Endothelial cell (in vitro differentiated cells): Measurements from ENCODE around the gene S100A6. TPM values are rescaled to one million over a fixed set of nuclear protein-coding genes. Genes with fewer than 3 reads are reported as not detected.

ENCODE experiments used
- DNase-seq: peaks from one replicate; pipeline ENCODE4 v3.0.0; 2021; ENCODE audit warnings: low spot score
- H3K27ac Mint-ChIP-seq: one replicate; pipeline ENCODE4 v1.8.0; 2021; ENCODE audit warnings: mixed read lengths, inconsistent platforms; ENCODE audit not compliant: unreplicated experiment
- H3K27me3 Mint-ChIP-seq: one replicate; pipeline ENCODE4 v1.8.0; 2021; ENCODE audit warnings: mild to moderate bottlenecking, moderate library complexity, mixed read lengths, inconsistent platforms; ENCODE audit not compliant: unreplicated experiment
- H3K36me3 Mint-ChIP-seq: one replicate; pipeline ENCODE4 v1.8.0; 2021; ENCODE audit warnings: mild to moderate bottlenecking, low read depth, mixed read lengths, inconsistent platforms; ENCODE audit not compliant: unreplicated experiment
- H3K4me1 Mint-ChIP-seq: one replicate; pipeline ENCODE4 v1.8.0; 2021; ENCODE audit warnings: mild to moderate bottlenecking, mixed read lengths, inconsistent platforms; ENCODE audit not compliant: unreplicated experiment
- H3K4me3 Mint-ChIP-seq: one replicate; pipeline ENCODE4 v1.8.0; 2021; ENCODE audit warnings: mild to moderate bottlenecking, mixed read lengths, inconsistent platforms; ENCODE audit not compliant: unreplicated experiment
- H3K9me3 Mint-ChIP-seq: one replicate; pipeline ENCODE4 v1.8.0; 2021; ENCODE audit warnings: mixed read lengths, inconsistent platforms; ENCODE audit not compliant: unreplicated experiment
- total RNA-seq: library from RNA; stranded (reverse); fragmentation: NEBNext Ultra II Directional; extraction: Animal tissue kit (Norgen Biotek cat#: 25700); gene quantifications from one replicate; pipeline ENCODE4 v1.2.1, GENCODE V29; 2021; ENCODE audit not compliant: unreplicated experiment
- TF ChIP-seq, protein P1 (sequence below): fragments of 200-600 bp; sonication (generic); IDR thresholded peaks from one replicate; pipeline ENCODE4 v1.5.0; 2021; ENCODE audit warnings: antibody characterized with exemption; ENCODE audit not compliant: unreplicated experiment

Gene S100A6
- total RNA-seq, 1 donor from 2014 or later = 11.9 TPM

DNA sequence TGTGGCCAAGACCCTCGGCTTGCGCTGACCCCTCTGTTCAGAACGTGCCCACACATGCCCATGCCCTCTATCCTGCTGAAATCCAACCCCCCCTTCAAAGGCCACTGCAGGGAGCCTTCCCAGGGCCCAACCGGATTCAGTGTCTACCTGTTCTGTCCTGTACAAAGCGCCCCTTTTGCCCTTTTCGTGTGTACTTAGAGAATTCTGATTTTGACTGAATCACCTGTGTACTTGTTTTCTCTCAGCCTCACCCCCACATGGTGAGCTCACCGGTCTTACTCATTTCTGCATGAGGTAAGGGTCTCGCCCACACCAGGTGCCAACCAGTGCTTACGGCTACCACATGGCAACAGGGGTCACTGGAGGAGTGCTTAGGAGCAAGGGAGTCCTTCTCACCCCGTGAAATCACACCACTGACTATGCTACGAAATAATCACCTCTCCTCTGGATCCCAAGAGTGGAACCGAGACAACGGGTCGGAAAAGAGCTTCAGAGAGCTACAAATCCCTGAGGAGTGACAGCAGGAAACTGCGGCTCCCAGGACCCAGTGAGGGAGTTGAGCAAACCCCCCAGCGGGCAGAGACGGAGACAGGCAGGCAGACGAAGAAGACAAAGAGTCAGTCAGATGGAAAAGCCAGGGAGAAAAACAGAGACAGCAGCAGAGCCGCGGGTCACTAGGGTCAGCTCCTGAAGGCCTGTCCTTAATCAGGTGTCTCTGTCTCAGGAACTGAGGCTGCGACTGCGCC is 32.0 kb upstream of the S100A6 start:
- DNase-seq = no peak
- Mint-ChIP-seq H3K36me3 (no peaks in the 10 kb centered on the region), H3K27ac (peak overlapping the region; percentile 45), H3K4me3 (no peak overlapping the region), H3K27me3 (peaks cover 19% of the 10 kb centered on the region), H3K9me3 (no peaks in the 10 kb centered on the region), H3K4me1 (peaks cover 35% of the 10 kb centered on the region)
- TF ChIP-seq, protein P1, sequence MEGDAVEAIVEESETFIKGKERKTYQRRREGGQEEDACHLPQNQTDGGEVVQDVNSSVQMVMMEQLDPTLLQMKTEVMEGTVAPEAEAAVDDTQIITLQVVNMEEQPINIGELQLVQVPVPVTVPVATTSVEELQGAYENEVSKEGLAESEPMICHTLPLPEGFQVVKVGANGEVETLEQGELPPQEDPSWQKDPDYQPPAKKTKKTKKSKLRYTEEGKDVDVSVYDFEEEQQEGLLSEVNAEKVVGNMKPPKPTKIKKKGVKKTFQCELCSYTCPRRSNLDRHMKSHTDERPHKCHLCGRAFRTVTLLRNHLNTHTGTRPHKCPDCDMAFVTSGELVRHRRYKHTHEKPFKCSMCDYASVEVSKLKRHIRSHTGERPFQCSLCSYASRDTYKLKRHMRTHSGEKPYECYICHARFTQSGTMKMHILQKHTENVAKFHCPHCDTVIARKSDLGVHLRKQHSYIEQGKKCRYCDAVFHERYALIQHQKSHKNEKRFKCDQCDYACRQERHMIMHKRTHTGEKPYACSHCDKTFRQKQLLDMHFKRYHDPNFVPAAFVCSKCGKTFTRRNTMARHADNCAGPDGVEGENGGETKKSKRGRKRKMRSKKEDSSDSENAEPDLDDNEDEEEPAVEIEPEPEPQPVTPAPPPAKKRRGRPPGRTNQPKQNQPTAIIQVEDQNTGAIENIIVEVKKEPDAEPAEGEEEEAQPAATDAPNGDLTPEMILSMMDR = no peak

DNA sequence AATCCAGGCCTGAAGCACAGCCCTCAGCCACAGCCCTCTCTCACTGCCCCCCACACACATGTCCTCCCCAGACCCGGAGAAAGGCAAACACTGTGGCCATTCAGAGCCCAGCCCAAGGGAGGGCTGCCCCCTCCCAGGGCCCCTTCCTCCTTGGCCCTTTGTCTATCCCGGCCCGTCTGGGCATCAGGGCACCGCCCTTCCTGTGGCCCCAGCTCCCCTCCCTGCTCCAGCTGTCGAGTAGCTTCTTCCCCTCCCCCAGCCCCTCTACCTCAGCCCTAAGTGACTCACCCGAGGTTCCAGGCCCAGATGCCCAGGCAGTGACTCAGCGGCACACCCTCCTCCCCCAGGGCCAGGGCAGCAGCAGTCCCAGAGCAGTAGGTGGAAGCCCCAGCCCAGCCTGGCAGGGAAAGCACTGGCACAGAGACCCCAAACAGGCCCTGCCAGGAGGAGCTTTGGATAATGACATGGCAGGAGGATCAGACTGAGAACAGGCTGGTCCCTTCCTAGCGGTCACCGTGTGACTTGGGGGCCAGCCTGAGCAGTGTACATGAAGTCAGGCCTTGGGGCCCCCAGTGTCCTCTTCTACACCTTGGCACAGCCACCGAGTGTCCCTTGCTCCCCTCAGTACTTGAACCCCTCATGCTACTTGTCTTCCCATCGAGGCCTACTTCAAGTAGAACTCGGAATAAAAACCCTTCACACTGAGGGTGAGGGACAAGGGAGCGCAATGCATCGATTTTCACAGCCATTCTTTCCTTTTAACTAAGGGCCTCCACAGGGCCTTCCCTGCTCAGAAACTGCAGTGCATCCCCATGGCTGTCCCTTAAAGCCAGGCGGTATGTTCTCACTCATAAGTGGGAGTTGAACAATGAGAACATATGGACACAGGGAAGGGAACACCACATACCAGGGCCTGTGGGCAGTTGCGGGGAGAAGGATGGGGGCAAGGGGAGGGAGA is 30.9 kb upstream of the S100A6 start:
- no peak overlapping the region for H3K4me3 Mint-ChIP-seq
- H3K4me1 Mint-ChIP-seq = peaks cover 32% of the 10 kb centered on the region
- no peak for DNase-seq
- peaks cover 19% of the 10 kb centered on the region for H3K27me3 Mint-ChIP-seq
- TF ChIP-seq, protein P1 = no peak
- H3K9me3 Mint-ChIP-seq = no peaks in the 10 kb centered on the region
- H3K27ac Mint-ChIP-seq = peak overlapping the region; percentile 81
- no peaks in the 10 kb centered on the region for H3K36me3 Mint-ChIP-seq

DNA sequence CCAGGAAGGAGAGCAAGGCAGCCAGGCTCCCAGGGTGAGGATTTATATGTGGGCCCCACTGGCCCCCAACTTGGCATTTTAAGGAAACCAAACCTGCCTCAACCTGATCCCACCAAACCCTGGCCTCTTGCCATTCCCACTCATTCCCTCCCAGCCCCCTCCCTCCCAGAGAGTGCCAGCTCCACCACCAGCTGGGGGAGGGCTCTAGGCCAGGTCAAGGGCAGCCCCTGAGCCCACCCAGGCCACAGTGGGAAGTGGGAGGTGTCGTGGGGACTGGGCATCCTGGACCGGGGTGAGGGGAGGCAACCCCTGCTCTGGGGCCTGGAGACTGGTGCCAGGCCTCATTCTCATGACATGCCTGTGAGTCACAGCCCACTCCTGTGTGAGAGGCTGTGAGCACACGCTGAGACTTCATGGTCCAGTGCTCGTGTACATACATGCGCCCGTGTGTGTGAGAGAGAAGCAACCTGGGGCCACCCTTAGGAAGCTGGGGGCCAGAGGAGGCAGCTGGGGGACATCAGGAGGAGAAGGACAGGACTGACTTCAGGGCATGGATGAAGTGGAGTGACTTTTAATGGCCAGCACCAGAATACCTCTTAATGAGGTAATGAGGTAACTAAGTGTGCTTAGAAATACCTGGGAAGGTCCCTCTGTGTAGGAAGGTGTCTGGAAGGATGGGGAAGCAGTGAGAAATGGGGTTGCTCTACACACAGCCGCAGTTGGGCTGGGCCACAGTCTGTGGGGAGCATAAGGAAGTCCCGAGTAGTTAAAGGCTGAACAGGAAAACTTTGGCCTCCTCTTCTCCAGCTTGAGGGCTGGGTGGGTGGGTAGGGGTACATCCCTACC is 30.0 kb upstream of the S100A6 start, which contains the start of gene S100A2:
Gene S100A2, minus strand, starts transcription at position 316 of the 846 bp plus-strand sequence. CDS start 1,967 bp downstream, outside the sequence.
- H3K4me1 Mint-ChIP-seq = peaks cover 26% of the 10 kb centered on the region
- H3K36me3 Mint-ChIP-seq = no peaks in the 10 kb centered on the region
- TF ChIP-seq, protein P1 = no peak
- no peak for DNase-seq
- peak within 1 kb of the TSS; percentile 81 for H3K27ac Mint-ChIP-seq
- no peak within 1 kb of the TSS for H3K4me3 Mint-ChIP-seq
- H3K9me3 Mint-ChIP-seq = no peaks in the 10 kb centered on the region
- peaks cover 15% of the 10 kb centered on the region for H3K27me3 Mint-ChIP-seq

DNA sequence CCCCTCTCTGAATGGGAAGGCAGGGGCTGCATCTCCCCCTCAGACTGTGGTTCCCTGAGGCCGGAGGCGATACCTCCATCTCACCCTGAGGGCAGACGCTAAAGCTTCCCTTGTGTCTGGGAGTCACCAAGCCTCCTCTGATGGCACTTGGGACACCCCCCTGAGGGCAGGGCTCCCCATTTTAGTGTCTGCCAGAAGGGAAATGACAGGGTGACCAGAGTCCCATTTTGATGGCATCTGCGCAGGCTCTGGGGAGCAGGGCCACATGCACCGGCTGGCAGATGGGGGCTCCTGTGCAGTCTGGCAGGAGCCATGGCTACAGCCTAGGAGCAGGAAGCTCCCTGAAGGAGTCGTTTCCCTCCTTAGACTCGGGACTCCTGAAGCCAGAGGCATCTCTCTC is 28.2 kb upstream of the S100A6 start:
- TF ChIP-seq, protein P1 = no peak
- H3K9me3 Mint-ChIP-seq = no peaks in the 10 kb centered on the region
- H3K27me3 Mint-ChIP-seq = peaks cover 9% of the 10 kb centered on the region
- H3K4me3 Mint-ChIP-seq = no peak overlapping the region
- no peak overlapping the region for H3K27ac Mint-ChIP-seq
- H3K36me3 Mint-ChIP-seq = no peaks in the 10 kb centered on the region
- DNase-seq = no peak
- H3K4me1 Mint-ChIP-seq = peaks cover 20% of the 10 kb centered on the region
